ENCODE data around the gene UQCR10. TPM values are rescaled to one million over a fixed set of nuclear protein-coding genes. Genes with fewer than 3 reads are reported as not detected.

UQCR10 gene
- total RNA-seq, 1 experiment from 2014 or later, result 119 TPM

GRCh38 chr22:29766632-29767170 lies 468 bp upstream of the UQCR10 start, which contains the start of gene ZMAT5:
TSS of gene ZMAT5 (minus strand) at chr22:29767007. CDS start at chr22:29748544, 18,463 bp downstream.
- no TSS peak for BruUV-seq (replicated peaks)
- peak within 1 kb of the TSS; percentile 82 for H3K27ac ChIP-seq (ENCODE audit: low read depth, low read length)
- H3K9me3 ChIP-seq (ENCODE audit: control insufficient read depth in 1 of 2, insufficient read depth in 1 of 2, low read depth in 1 of 2, low read length in 2 of 2), result no peaks in the 10 kb centered on the region
- no peaks in the 10 kb centered on the region for H3K9me2 ChIP-seq (ENCODE audit: insufficient read depth)
- H2AFZ ChIP-seq (ENCODE audit: low read depth, low read length, poor library complexity, severe bottlenecking), result no peak within 1 kb of the TSS
- peak within 1 kb of the TSS; percentile 80 for H3K9ac ChIP-seq (ENCODE audit: low read length)
- H3K4me2 ChIP-seq (ENCODE audit: low read length), result peak within 1 kb of the TSS; percentile 91
- H3K4me3 ChIP-seq (replicated peaks in 1 of 2; ENCODE audit: low read depth in 1 of 2, low read length in 2 of 2), result peak within 1 kb of the TSS; percentile 75 to 83
- DNase-seq (ENCODE audit: low read depth, low spot score) (peak; percentile 97), ATAC-seq (peak; percentile 96)
- H3K4me1 ChIP-seq (ENCODE audit: control insufficient read depth in 1 of 2, insufficient read depth in 2 of 2, low read length in 2 of 2), result peaks cover 14 to 37% of the 10 kb centered on the region in 2 experiments
- no peak for TF ChIP-seq RAD21 (IDR thresholded peaks at IDR 0.05; ENCODE audit: low read depth)
- no peak for TF ChIP-seq FOSL1 (IDR thresholded peaks at IDR 0.05; ENCODE audit: low read depth)
- TF ChIP-seq SP1 (IDR thresholded peaks at IDR 0.05; ENCODE audit: low read depth), result peak; percentile 73
- no peak for TF ChIP-seq CTCF (IDR thresholded peaks at IDR 0.05 in 2 of 3, conservative IDR thresholded peaks at IDR 0.05 in 1 of 3; ENCODE audit: borderline replicate concordance in 1 of 3, insufficient read depth in 1 of 3, low read depth in 2 of 3, low read length in 2 of 3)
- peak; percentile 91 for TF ChIP-seq POLR2AphosphoS5 (IDR thresholded peaks at IDR 0.05; ENCODE audit: low read depth, low read length)
- no peak for TF ChIP-seq TCF7L2 (IDR thresholded peaks at IDR 0.05; ENCODE audit: borderline replicate concordance, extremely low read depth, insufficient read depth, insufficient read length)
- peak; percentile 80 for TF ChIP-seq ZBTB33 (IDR thresholded peaks at IDR 0.05; ENCODE audit: extremely low read depth, insufficient replicate concordance, low read length)
- TF ChIP-seq SIN3A (IDR thresholded peaks at IDR 0.05; ENCODE audit: low read depth), result peak; percentile 73; the same call in 1 of the 2 replicates
- TF ChIP-seq ELF1 (IDR thresholded peaks at IDR 0.05; ENCODE audit: borderline replicate concordance, low read depth), result peak; percentile 53; the same call in 1 of the 2 replicates
- peak; percentile 92 for TF ChIP-seq POLR2A (IDR thresholded peaks at IDR 0.05; ENCODE audit: borderline replicate concordance, extremely low read depth, insufficient read depth, insufficient read length)
- ChIA-PET CTCF (interaction anchor here (1.0 kb wide), 1 partner anchor 322 kb away, joined by 7 read pairs; no protein-coding TSS in a partner anchor), POLR2A (interaction anchor here (0.8 kb wide), 1 partner anchor 65 kb away, joined by 3 read pairs; no protein-coding TSS in a partner anchor), RAD21 (ENCODE audit: low non-redundant PET in 1 of 2, low total read pairs in 2 of 2, uncharacterized antibody in 2 of 2, unreplicated experiment in 2 of 2) (interaction anchor here in 1 of 2 experiments (0.7 to 1.1 kb wide), 2 partner anchors 64 to 65 kb away, joined by 3 read pairs; no protein-coding TSS in a partner anchor)
- intact Hi-C loops (cut with micrococcal nuclease), result no loop called here
- no peaks in the 10 kb centered on the region for H4K20me1 ChIP-seq (ENCODE audit: insufficient read depth)
- H3K27me3 ChIP-seq (ENCODE audit: insufficient read depth, low read length), result no peaks in the 10 kb centered on the region
- H3K36me3 ChIP-seq (ENCODE audit: control insufficient read depth in 1 of 2, insufficient read depth in 2 of 2, low read length in 2 of 2), result peaks cover 15 to 19% of the 10 kb centered on the region in 2 experiments; a peak in 3 of 4 replicates
- peaks cover 32% of the 10 kb centered on the region for H3K79me2 ChIP-seq (ENCODE audit: insufficient read depth, low read length)

Data from HCT116 (cell line).